PC-9 (cell line): ENCODE data around the gene ARHGEF28.

Source experiments
- CTCF ChIP-seq: fragments of 200-600 bp; sonication (generic); conservative IDR thresholded peaks from 2 replicates; pipeline ENCODE4 v1.6.1; 2017; ENCODE audit warnings: mixed run types, antibody characterized with exemption, mild to moderate bottlenecking, moderate library complexity
- EZH2 ChIP-seq: fragments of 200-600 bp; sonication (generic); IDR thresholded peaks from 2 replicates; pipeline ENCODE4 v1.8.0; 2017; ENCODE audit warnings: antibody characterized with exemption, low read depth

DNA sequence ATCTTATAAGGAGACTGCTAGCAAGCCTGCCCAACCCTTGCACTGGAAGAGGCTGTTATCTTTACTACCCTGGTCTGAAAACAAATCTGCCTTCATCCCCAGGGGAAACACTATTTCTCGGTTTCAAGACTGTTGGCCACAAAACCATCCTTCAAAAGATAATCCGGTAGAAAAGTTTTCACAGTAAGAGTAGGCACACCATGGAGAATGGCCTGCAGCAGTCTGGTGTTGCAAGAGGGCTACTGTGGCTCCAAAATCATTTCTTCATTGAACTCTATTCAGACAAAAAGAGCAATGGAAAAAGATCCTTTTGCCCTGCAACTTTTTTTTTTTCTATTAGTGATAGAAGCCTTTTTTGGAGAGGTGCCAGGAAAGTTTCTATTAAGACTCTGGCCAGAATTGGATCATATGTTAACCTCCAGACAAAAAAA, 163.9 kb downstream of the ARHGEF28 start:
- TF ChIP-seq EZH2: no peak
- no peak for TF ChIP-seq CTCF
